Measurements from ENCODE around the gene CHRND.

CHRND gene

GRCh38 chr2:232528746-232529460 lies 2.9 kb downstream of the CHRND start:
- DNase-seq, result no peak

GRCh38 chr2:232529806-232530547 lies 4.0 kb downstream of the CHRND start:
- no peak for DNase-seq

GRCh38 chr2:232530626-232531260 lies 4.8 kb downstream of the CHRND start:
- DNase-seq, result no peak

GRCh38 chr2:232532419-232532818 lies 6.5 kb downstream of the CHRND start:
- DNase-seq, result peak; percentile 35

GRCh38 chr2:232532821-232533220 lies 6.9 kb downstream of the CHRND start:
- DNase-seq, result peak; percentile 7

GRCh38 chr2:232533944-232534710 lies 8.2 kb downstream of the CHRND start:
- peak; percentile 33 for DNase-seq

- DNase-seq, result peak; percentile 28
Measured at GRCh38 chr2:232534940-232535651, 9.1 kb downstream of the CHRND start.

- DNase-seq, result peak; percentile 6
Measured at GRCh38 chr2:232535761-232536530, 10.0 kb downstream of the CHRND start.

- peak; percentile 3 for DNase-seq
Measured at GRCh38 chr2:232537079-232537478, 11.1 kb downstream of the CHRND start.

GRCh38 chr2:232537499-232537898 lies 11.5 kb downstream of the CHRND start:
- no peak for DNase-seq

- DNase-seq, result no peak
Measured at GRCh38 chr2:232538671-232539070, 12.7 kb downstream of the CHRND start.

GRCh38 chr2:232539298-232540231 lies 13.6 kb downstream of the CHRND start, which contains the start of gene CHRNG:
TSS of gene CHRNG (plus strand) at chr2:232539692. CDS start at chr2:232539748, 56 bp downstream.
- DNase-seq, result peak; percentile 73

- DNase-seq, result no peak
Measured at GRCh38 chr2:232540441-232541041, 14.6 kb downstream of the CHRND start.

GRCh38 chr2:232541195-232541960 lies 15.4 kb downstream of the CHRND start:
- DNase-seq, result no peak

- no peak for DNase-seq
Measured at GRCh38 chr2:232541961-232542714, 16.2 kb downstream of the CHRND start.

GRCh38 chr2:232542715-232543467 lies 16.9 kb downstream of the CHRND start:
- no peak for DNase-seq

- no peak for DNase-seq
Measured at GRCh38 chr2:232543491-232543890, 17.5 kb downstream of the CHRND start.
